Karpas-422 (cell line): ENCODE data around the gene INSL6. TPM values are rescaled to one million over a fixed set of nuclear protein-coding genes. Genes with fewer than 3 reads are reported as not detected.

Experiments used
- DNase-seq: peaks from one replicate; pipeline ENCODE4 v3.0.0-alpha.2; 2015
- H2AFZ ChIP-seq: fragments of 200-600 bp; sonication (generic); 2 replicates; pipeline ENCODE4 v1.6.1; 2014; ENCODE audit warnings: antibody characterized with exemption, low read length, mixed read lengths
- H3K27ac ChIP-seq: fragments of 200-600 bp; sonication (generic); 2 replicates; pipeline ENCODE4 v1.5.1; 2014; ENCODE audit warnings: mild to moderate bottlenecking, low read length, moderate library complexity
- H3K27me3 ChIP-seq: fragments of 200-600 bp; sonication (generic); 2 replicates; pipeline ENCODE4 v1.6.1; 2014; ENCODE audit warnings: low read length, mixed read lengths
- H3K36me3 ChIP-seq: fragments of 200-600 bp; sonication (generic); 2 replicates; pipeline ENCODE4 v1.6.1; 2014; ENCODE audit warnings: low read length, mixed read lengths; ENCODE audit not compliant: insufficient read depth
- H3K4me1 ChIP-seq: fragments of 200-600 bp; sonication (generic); 2 replicates; pipeline ENCODE4 v1.6.1; 2014; ENCODE audit warnings: mild to moderate bottlenecking, low read length, mixed read lengths
- H3K4me2 ChIP-seq: fragments of 200-600 bp; sonication (generic); 2 replicates; pipeline ENCODE4 v1.6.1; 2014; ENCODE audit warnings: low read length, low read depth, mild to moderate bottlenecking; ENCODE audit not compliant: poor library complexity, severe bottlenecking
- H3K4me3 ChIP-seq: fragments of 200-600 bp; sonication (generic); 2 replicates; pipeline ENCODE4 v1.5.1; 2014; ENCODE audit warnings: mild to moderate bottlenecking, antibody characterized with exemption, low read length, mixed read lengths
- H3K79me2 ChIP-seq: fragments of 200-600 bp; sonication (generic); 2 replicates; pipeline ENCODE4 v1.6.1; 2014; ENCODE audit warnings: mild to moderate bottlenecking, low read length, mixed read lengths
- H3K9ac ChIP-seq: fragments of 200-600 bp; sonication (generic); 2 replicates; pipeline ENCODE4 v1.6.0; 2014; ENCODE audit warnings: low read length
- H3K9me2 ChIP-seq: fragments of 200-600 bp; sonication (generic), shearing (Covaris generic); replicated peaks from 2 replicates; pipeline ENCODE4 v1.6.0; 2014; ENCODE audit warnings: mild to moderate bottlenecking, low read length, moderate library complexity; ENCODE audit not compliant: insufficient read depth
- H3K9me3 ChIP-seq: fragments of 300-700, 200-600 bp; sonication (generic); 2 replicates; pipeline ENCODE4 v1.6.1; 2014; ENCODE audit warnings: low read length, mixed read lengths
- H4K20me1 ChIP-seq: fragments of 200-600 bp; sonication (generic); 2 replicates; pipeline ENCODE4 v1.6.1; 2014; ENCODE audit warnings: mild to moderate bottlenecking, antibody characterized with exemption, low read length, low read depth; ENCODE audit not compliant: insufficient read depth
- small RNA-seq: library from RNA; depleted of rRNA; stranded (forward); fragments of <200 nt; gene quantifications from one replicate; pipeline ENCODE3, GENCODE V24; 2014
- total RNA-seq: library from RNA; depleted of rRNA; stranded (reverse); fragments of >200 nt; shearing (Covaris generic); gene quantifications from 2 replicates; pipeline ENCODE4 v1.2.3, GENCODE V29; 2014; ENCODE audit warnings: low replicate concordance; rRNA removed

INSL6 gene
- total RNA-seq, 1 experiment from 2014 or later = not detected

- no peak overlapping the region for H3K4me2 ChIP-seq
- H3K4me1 ChIP-seq = no peaks in the 10 kb centered on the region
- H3K36me3 ChIP-seq = no peaks in the 10 kb centered on the region
- no peaks in the 10 kb centered on the region for H3K9me3 ChIP-seq
- no peaks in the 10 kb centered on the region for H3K79me2 ChIP-seq
- no peaks in the 10 kb centered on the region for H3K9me2 ChIP-seq
- no peak for DNase-seq
- H3K27ac ChIP-seq = no peak overlapping the region
- H3K9ac ChIP-seq = no peak overlapping the region
- no peaks in the 10 kb centered on the region for H4K20me1 ChIP-seq
- H3K4me3 ChIP-seq = no peak overlapping the region
- H2AFZ ChIP-seq = no peak overlapping the region
- no peaks in the 10 kb centered on the region for H3K27me3 ChIP-seq
Measured at GRCh38 chr9:5122116-5122515, 63.3 kb downstream of the INSL6 start.

- H3K4me3 ChIP-seq = no peak overlapping the region
- H3K79me2 ChIP-seq = no peaks in the 10 kb centered on the region
- no peaks in the 10 kb centered on the region for H3K36me3 ChIP-seq
- H3K27me3 ChIP-seq = no peaks in the 10 kb centered on the region
- no peaks in the 10 kb centered on the region for H3K9me3 ChIP-seq
- no peak overlapping the region for H3K4me2 ChIP-seq
- H3K9ac ChIP-seq = no peak overlapping the region
- no peaks in the 10 kb centered on the region for H3K4me1 ChIP-seq
- H3K9me2 ChIP-seq = no peaks in the 10 kb centered on the region
- H2AFZ ChIP-seq = no peak overlapping the region
- no peak for DNase-seq
- H3K27ac ChIP-seq = no peak overlapping the region
- H4K20me1 ChIP-seq = no peaks in the 10 kb centered on the region
Measured at GRCh38 chr9:5113994-5114748, 71.3 kb downstream of the INSL6 start.

Small RNAs within 50 kb of the gene (small RNA-seq; reads per million reads assigned to genes)
- gene AL133547.1 = not detected

Other genes starting within 250 kb of the INSL6 start
- 7.0 and 9.6 TPM in 2 replicates for gene JAK2, start 200.4 kb downstream of the INSL6 start, total RNA-seq
- not detected in 2 replicates for gene INSL4, start 45.8 kb upstream of the INSL6 start, total RNA-seq
- not detected in 2 replicates for gene RLN2, start 119.1 kb upstream of the INSL6 start, total RNA-seq
- gene RLN1, start 154.2 kb upstream of the INSL6 start, total RNA-seq = 0.37 TPM in 1 of 2 replicates, not detected in the other